H9 (cell line): ENCODE results near the gene NCAM1. TPM values are rescaled to one million over a fixed set of nuclear protein-coding genes. Genes with fewer than 3 reads are reported as not detected.

Experiments
- DNase-seq: peaks from one replicate; pipeline ENCODE4 v3.0.0-alpha.2; 2017
- H2AFZ ChIP-seq: one replicate; pipeline ENCODE4 v1.6.1; 2013; ENCODE audit warnings: mild to moderate bottlenecking, low read length, control low read depth, moderate library complexity
- H2AK5ac ChIP-seq: 2 replicates; pipeline ENCODE4 v1.6.1; 2013; ENCODE audit warnings: low read length, control low read depth, mixed read lengths; ENCODE audit not compliant: insufficient read length
- H2BK120ac ChIP-seq: one replicate; pipeline ENCODE4 v1.6.1; 2013; ENCODE audit warnings: low read depth, mild to moderate bottlenecking, low read length, control low read depth, inconsistent platforms; ENCODE audit not compliant: poor library complexity, severe bottlenecking
- H2BK12ac ChIP-seq: 2 replicates; pipeline ENCODE4 v1.6.1; 2013; ENCODE audit warnings: low read length, control low read depth, mixed read lengths, low read depth; ENCODE audit not compliant: insufficient read length
- H2BK15ac ChIP-seq: 2 replicates; pipeline ENCODE4 v1.6.1; 2013; ENCODE audit warnings: low read depth, low read length, control low read depth
- H2BK20ac ChIP-seq: one replicate; pipeline ENCODE4 v1.6.1; 2013; ENCODE audit warnings: low read depth, mild to moderate bottlenecking, low read length, control low read depth, inconsistent platforms; ENCODE audit not compliant: poor library complexity, severe bottlenecking
- H2BK5ac ChIP-seq: 2 replicates; pipeline ENCODE4 v1.6.1; 2013; ENCODE audit warnings: low read length, control low read depth, mixed read lengths; ENCODE audit not compliant: insufficient read length
- H3K14ac ChIP-seq: 2 replicates; pipeline ENCODE4 v1.6.1; 2013; ENCODE audit warnings: low read length, control low read depth; ENCODE audit not compliant: insufficient read depth
- H3K18ac ChIP-seq: 2 replicates; pipeline ENCODE4 v1.6.1; 2013; ENCODE audit warnings: low read depth, mild to moderate bottlenecking, mixed read lengths, low read length, control low read depth; ENCODE audit not compliant: insufficient read length
- H3K23ac ChIP-seq: 2 replicates; pipeline ENCODE4 v1.6.1; 2013; ENCODE audit warnings: low read length, control low read depth, mixed read lengths, low read depth; ENCODE audit not compliant: insufficient read length
- H3K23me2 ChIP-seq: 2 replicates; pipeline ENCODE4 v1.6.1; 2013; ENCODE audit warnings: low read depth, mild to moderate bottlenecking, mixed read lengths, low read length, control low read depth; ENCODE audit not compliant: insufficient read length, poor library complexity, severe bottlenecking
- H3K27ac ChIP-seq: 2 replicates; pipeline ENCODE4 v1.5.1; 2013; ENCODE audit warnings: low read length, control low read depth, mixed read lengths, low read depth; ENCODE audit not compliant: insufficient read length
- H3K27me3 ChIP-seq: 2 replicates; pipeline ENCODE4 v1.6.1; 2013; ENCODE audit warnings: low read length, control low read depth, inconsistent platforms; ENCODE audit not compliant: insufficient read depth
- H3K4ac ChIP-seq: 2 replicates; pipeline ENCODE4 v1.6.1; 2013; ENCODE audit warnings: low read depth, mild to moderate bottlenecking, control low read depth, inconsistent platforms, low read length, moderate library complexity
- H3K4me1 ChIP-seq: 2 replicates; pipeline ENCODE4 v1.6.1; 2013; ENCODE audit warnings: low read length, control low read depth, inconsistent platforms; ENCODE audit not compliant: insufficient read depth
- H3K4me2 ChIP-seq: 2 replicates; pipeline ENCODE4 v1.6.1; 2013; ENCODE audit warnings: low read length, control low read depth, mixed read lengths; ENCODE audit not compliant: insufficient read length, insufficient read depth
- H3K56ac ChIP-seq: 2 replicates; pipeline ENCODE4 v1.6.1; 2013; ENCODE audit warnings: low read depth, mild to moderate bottlenecking, mixed read lengths, low read length, control low read depth; ENCODE audit not compliant: insufficient read length
- H3K79me1 ChIP-seq: 2 replicates; pipeline ENCODE4 v1.6.1; 2013; ENCODE audit warnings: low read depth, mild to moderate bottlenecking, moderate library complexity, low read length, control low read depth, inconsistent platforms; ENCODE audit not compliant: insufficient read depth, poor library complexity, severe bottlenecking
- H3K79me2 ChIP-seq: 2 replicates; pipeline ENCODE4 v1.6.1; 2013; ENCODE audit warnings: low read length, control low read depth, inconsistent platforms; ENCODE audit not compliant: insufficient read depth
- H3K9ac ChIP-seq: 2 replicates; pipeline ENCODE4 v1.6.1; 2013; ENCODE audit warnings: low read length, control low read depth, mixed read lengths; ENCODE audit not compliant: insufficient read length; ENCODE audit errors: extremely low read depth
- H3K9me3 ChIP-seq: one replicate; pipeline ENCODE4 v1.6.1; 2013; ENCODE audit warnings: low read depth, low read length, inconsistent platforms; ENCODE audit not compliant: control insufficient read depth
- H3T11ph ChIP-seq: one replicate; pipeline ENCODE4 v1.6.1; 2013; ENCODE audit warnings: mild to moderate bottlenecking, low read length, control low read depth, inconsistent platforms
- H4K20me1 ChIP-seq: one replicate; pipeline ENCODE4 v1.6.1; 2013; ENCODE audit not compliant: control insufficient read depth, insufficient read length, insufficient read depth
- H4K5ac ChIP-seq: 2 replicates; pipeline ENCODE4 v1.6.1; 2013; ENCODE audit warnings: low read depth, mild to moderate bottlenecking, mixed read lengths, low read length, control low read depth; ENCODE audit not compliant: insufficient read length
- H4K8ac ChIP-seq: replicated peaks from 2 replicates; pipeline ENCODE4 v1.6.1; 2013; ENCODE audit warnings: low read length, control low read depth, mixed read lengths, low read depth; ENCODE audit not compliant: insufficient read length
- H4K91ac ChIP-seq: 2 replicates; pipeline ENCODE4 v1.6.1; 2013; ENCODE audit warnings: low read depth, mild to moderate bottlenecking, moderate library complexity, mixed read lengths, low read length, control low read depth; ENCODE audit not compliant: insufficient read length
- H3K27ac Mint-ChIP-seq, 3 experiments: 2 replicates in 2 of 3; 3 replicates in 1 of 3; pipeline ENCODE4 v1.8.0; 2020 to 2021; ENCODE audit warnings: mixed read lengths in 3 of 3, mild to moderate bottlenecking in 1 of 3, moderate library complexity in 1 of 3
- H3K27me3 Mint-ChIP-seq: 2 replicates; pipeline ENCODE4 v1.8.0; 2021; ENCODE audit warnings: low read depth, mild to moderate bottlenecking, moderate library complexity, mixed read lengths
- H3K36me3 Mint-ChIP-seq, 3 experiments: 2 replicates in 2 of 3; 3 replicates in 1 of 3; pipeline ENCODE4 v1.8.0; 2020 to 2021; ENCODE audit warnings: low read depth in 3 of 3, mixed read lengths in 3 of 3; ENCODE audit not compliant: insufficient read depth in 1 of 3
- H3K4me1 Mint-ChIP-seq, 2 experiments: 2 replicates each; pipeline ENCODE4 v1.8.0; 2020; ENCODE audit warnings: mixed read lengths in 2 of 2
- H3K4me3 Mint-ChIP-seq, 2 experiments: 2 replicates in 1 of 2; 3 replicates in 1 of 2; pipeline ENCODE4 v1.8.0; 2020 to 2021; ENCODE audit warnings: mild to moderate bottlenecking in 2 of 2, mixed read lengths in 2 of 2, moderate library complexity in 1 of 2
- H3K9me3 Mint-ChIP-seq, 2 experiments: 2 replicates in 1 of 2; 3 replicates in 1 of 2; pipeline ENCODE4 v1.8.0; 2020; ENCODE audit warnings: mild to moderate bottlenecking in 2 of 2, mixed read lengths in 2 of 2, moderate library complexity in 1 of 2
- WGBS: extraction: QIAGEN DNeasy Blood & Tissue Kit; methylation state at CpG from one replicate; pipeline ENCODE4 v1.1.7; 2013; ENCODE audit warnings: missing lambda C conversion rate, low lambda C conversion rate, mixed read lengths; ENCODE audit not compliant: insufficient read length; ENCODE audit errors: extremely low coverage; 5-methylcytosine and 5-hydroxymethylcytosine counted together
- total RNA-seq: library from RNA; stranded (reverse); gene quantifications from 2 replicates; pipeline ENCODE4 v1.2.1, GENCODE V29; 2021
- TF ChIP-seq, protein P1 (sequence below): fragments of 200-600 bp; sonication (generic); conservative IDR thresholded peaks from 3 replicates; pipeline ENCODE4 v1.8.0; 2021; ENCODE audit warnings: antibody characterized with exemption, mild to moderate bottlenecking

The NCAM1 gene
- total RNA-seq, 1 experiment from 2014 or later: 2.5 TPM

- H3K4me2 ChIP-seq: no peak overlapping the region
- H2BK12ac ChIP-seq: no peak overlapping the region
- no peak for DNase-seq
- H3K4me1 ChIP-seq: no peaks in the 10 kb centered on the region
- Mint-ChIP-seq H3K27ac (no peak overlapping the region), H3K27me3 (no peaks in the 10 kb centered on the region; the same call in none of the 2 replicates), H3K9me3 (no peaks in the 10 kb centered on the region), H3K36me3 (no peaks in the 10 kb centered on the region), H3K4me3 (no peak overlapping the region), H3K4me1 (peaks cover 0 to 3% of the 10 kb centered on the region in 2 experiments; a peak in 1 of 4 replicates)
- no peaks in the 10 kb centered on the region for H3K9me3 ChIP-seq
- no peak overlapping the region for H3K9ac ChIP-seq
- H2AK5ac ChIP-seq: no peak overlapping the region
- no peak overlapping the region for H3K27ac ChIP-seq
- no peak overlapping the region for H4K8ac ChIP-seq
- no peak overlapping the region for H3K14ac ChIP-seq
- H3K23ac ChIP-seq: no peak overlapping the region
- H3K23me2 ChIP-seq: no peaks in the 10 kb centered on the region
- no peak overlapping the region for H4K5ac ChIP-seq
- no peak overlapping the region for H2BK15ac ChIP-seq
- H3K56ac ChIP-seq: no peak overlapping the region
- H4K91ac ChIP-seq: no peak overlapping the region
- WGBS: no CpG with 5 or more reads among the region's 4 CpGs
- TF ChIP-seq, protein P1, sequence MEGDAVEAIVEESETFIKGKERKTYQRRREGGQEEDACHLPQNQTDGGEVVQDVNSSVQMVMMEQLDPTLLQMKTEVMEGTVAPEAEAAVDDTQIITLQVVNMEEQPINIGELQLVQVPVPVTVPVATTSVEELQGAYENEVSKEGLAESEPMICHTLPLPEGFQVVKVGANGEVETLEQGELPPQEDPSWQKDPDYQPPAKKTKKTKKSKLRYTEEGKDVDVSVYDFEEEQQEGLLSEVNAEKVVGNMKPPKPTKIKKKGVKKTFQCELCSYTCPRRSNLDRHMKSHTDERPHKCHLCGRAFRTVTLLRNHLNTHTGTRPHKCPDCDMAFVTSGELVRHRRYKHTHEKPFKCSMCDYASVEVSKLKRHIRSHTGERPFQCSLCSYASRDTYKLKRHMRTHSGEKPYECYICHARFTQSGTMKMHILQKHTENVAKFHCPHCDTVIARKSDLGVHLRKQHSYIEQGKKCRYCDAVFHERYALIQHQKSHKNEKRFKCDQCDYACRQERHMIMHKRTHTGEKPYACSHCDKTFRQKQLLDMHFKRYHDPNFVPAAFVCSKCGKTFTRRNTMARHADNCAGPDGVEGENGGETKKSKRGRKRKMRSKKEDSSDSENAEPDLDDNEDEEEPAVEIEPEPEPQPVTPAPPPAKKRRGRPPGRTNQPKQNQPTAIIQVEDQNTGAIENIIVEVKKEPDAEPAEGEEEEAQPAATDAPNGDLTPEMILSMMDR: no peak
- no peaks in the 10 kb centered on the region for H3K79me1 ChIP-seq
- no peak overlapping the region for H2BK120ac ChIP-seq
- no peaks in the 10 kb centered on the region for H4K20me1 ChIP-seq
- H3K27me3 ChIP-seq: no peaks in the 10 kb centered on the region
- no peak overlapping the region for H2AFZ ChIP-seq
- H3K4ac ChIP-seq: no peak overlapping the region
- H2BK20ac ChIP-seq: no peak overlapping the region
- no peak overlapping the region for H3T11ph ChIP-seq
- H3K18ac ChIP-seq: no peak overlapping the region
- H2BK5ac ChIP-seq: no peak overlapping the region
- H3K79me2 ChIP-seq: no peaks in the 10 kb centered on the region
These were observed 171.9 kb downstream of the NCAM1 start for GRCh38 chr11:113133071-113133470.
